ENCODE data around the gene PAPSS1. TPM values are rescaled to one million over a fixed set of nuclear protein-coding genes. Genes with fewer than 3 reads are reported as not detected.
"Not testable (repeated sequence)": the region's sequence is repeated elsewhere in the genome, so short reads cannot be mapped to it uniquely, and the experiment has no call there.

PAPSS1 gene
- total RNA-seq, 4 donors from 2014 or later = 22.7 to 35.3 (median 29.6) TPM

- Histone ChIP-seq H3K27ac (no peak overlapping the region), H3K9me3 (no peaks in the 10 kb centered on the region), H3K36me3 (no peaks in the 10 kb centered on the region), H3K4me3 (replicated peaks in 1 of 3) (no peak overlapping the region), H3K4me1 (peaks cover 0 to 3% of the 10 kb centered on the region in 2 donors), H3K27me3 (no peaks in the 10 kb centered on the region)
- no peak for TF ChIP-seq POLR2A (IDR thresholded peaks at IDR 0.05)
- TF ChIP-seq, protein P1, sequence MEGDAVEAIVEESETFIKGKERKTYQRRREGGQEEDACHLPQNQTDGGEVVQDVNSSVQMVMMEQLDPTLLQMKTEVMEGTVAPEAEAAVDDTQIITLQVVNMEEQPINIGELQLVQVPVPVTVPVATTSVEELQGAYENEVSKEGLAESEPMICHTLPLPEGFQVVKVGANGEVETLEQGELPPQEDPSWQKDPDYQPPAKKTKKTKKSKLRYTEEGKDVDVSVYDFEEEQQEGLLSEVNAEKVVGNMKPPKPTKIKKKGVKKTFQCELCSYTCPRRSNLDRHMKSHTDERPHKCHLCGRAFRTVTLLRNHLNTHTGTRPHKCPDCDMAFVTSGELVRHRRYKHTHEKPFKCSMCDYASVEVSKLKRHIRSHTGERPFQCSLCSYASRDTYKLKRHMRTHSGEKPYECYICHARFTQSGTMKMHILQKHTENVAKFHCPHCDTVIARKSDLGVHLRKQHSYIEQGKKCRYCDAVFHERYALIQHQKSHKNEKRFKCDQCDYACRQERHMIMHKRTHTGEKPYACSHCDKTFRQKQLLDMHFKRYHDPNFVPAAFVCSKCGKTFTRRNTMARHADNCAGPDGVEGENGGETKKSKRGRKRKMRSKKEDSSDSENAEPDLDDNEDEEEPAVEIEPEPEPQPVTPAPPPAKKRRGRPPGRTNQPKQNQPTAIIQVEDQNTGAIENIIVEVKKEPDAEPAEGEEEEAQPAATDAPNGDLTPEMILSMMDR (IDR thresholded peaks at IDR 0.05) = no peak
- no peak for DNase-seq
- intact Hi-C loops (cut with DNase I) = no loop called here
- 69 to 70% methylated on average over 4 of the region's 4 CpGs for WGBS, 2 donors
Measured at GRCh38 chr4:107737450-107737849, 17.4 kb upstream of the PAPSS1 start.

DNA sequence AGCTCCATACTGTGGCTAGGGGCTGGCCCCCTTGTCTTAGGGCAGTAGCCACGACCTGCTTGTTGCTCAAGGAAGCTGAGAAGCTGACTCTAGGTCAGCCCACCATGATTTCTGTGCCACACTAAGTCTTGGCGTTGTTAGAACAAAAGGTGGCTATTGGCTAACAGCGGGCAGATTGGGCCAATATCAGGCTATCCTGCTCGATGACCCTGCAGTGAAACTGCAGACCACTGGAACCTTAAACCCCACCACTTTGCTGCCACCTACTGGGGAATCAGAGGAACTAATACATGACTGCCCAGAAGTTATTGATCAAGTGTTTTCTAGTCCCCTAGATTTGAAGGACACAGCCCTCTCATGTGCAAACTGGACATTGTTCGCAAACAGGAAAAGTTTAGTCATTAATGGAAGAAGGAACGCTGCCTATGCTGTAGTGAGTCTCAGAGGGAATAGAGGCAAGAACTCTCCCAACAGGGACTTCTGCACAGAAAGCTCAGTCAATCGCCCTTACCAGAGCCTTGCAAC is 17.0 kb upstream of the PAPSS1 start:
- H3K9me3 ChIP-seq = no peaks in the 10 kb centered on the region
- TF ChIP-seq, protein P1 (IDR thresholded peaks at IDR 0.05) = peak; percentile 39 to 85 (median 64)
- TF ChIP-seq POLR2A (IDR thresholded peaks at IDR 0.05) = no peak
- no peaks in the 10 kb centered on the region for H3K27me3 ChIP-seq
- H3K4me1 ChIP-seq = peaks cover 0 to 3% of the 10 kb centered on the region in 2 donors
- DNase-seq = peak; percentile 10 to 16
- H3K4me3 ChIP-seq (replicated peaks in 1 of 3) = no peak overlapping the region
- H3K36me3 ChIP-seq = no peaks in the 10 kb centered on the region
- no peak overlapping the region for H3K27ac ChIP-seq
- intact Hi-C loops (cut with DNase I) = no loop called here
- 72 to 76% methylated on average over 6 to 7 of the region's 7 CpGs for WGBS, 2 donors

DNA sequence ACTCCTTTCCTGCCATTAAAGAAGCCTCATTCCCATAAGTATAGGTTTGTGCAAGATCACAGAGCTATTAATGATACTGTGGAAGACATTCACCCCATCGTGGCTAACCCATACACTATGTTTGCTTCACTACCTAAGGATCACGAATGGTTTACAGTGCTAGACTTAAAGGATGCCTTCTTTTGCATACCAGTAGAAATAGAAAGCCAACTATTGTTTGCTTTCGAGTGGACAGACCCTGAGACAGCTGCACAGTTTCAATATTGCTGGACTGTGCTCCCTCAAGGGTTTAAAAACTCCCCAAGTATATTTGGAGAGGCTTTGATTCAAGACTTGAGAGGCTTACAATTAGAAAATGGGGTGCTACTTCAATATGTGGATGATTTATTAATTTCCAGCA is 16.0 kb upstream of the PAPSS1 start:
- 84 to 89% methylated on average over 3 of the region's 3 CpGs for WGBS, 2 donors
- no peak for TF ChIP-seq POLR2A (IDR thresholded peaks at IDR 0.05)
- TF ChIP-seq, protein P1 (IDR thresholded peaks at IDR 0.05) = no peak
- Histone ChIP-seq H3K36me3 (no peaks in the 10 kb centered on the region), H3K9me3 (no peaks in the 10 kb centered on the region), H3K4me1 (peaks cover 0 to 1% of the 10 kb centered on the region in 2 donors), H3K4me3 (replicated peaks in 1 of 3) (no peak overlapping the region), H3K27me3 (no peaks in the 10 kb centered on the region), H3K27ac (no peak overlapping the region)
- intact Hi-C loops (cut with DNase I) = no loop called here
- DNase-seq = no peak

DNA sequence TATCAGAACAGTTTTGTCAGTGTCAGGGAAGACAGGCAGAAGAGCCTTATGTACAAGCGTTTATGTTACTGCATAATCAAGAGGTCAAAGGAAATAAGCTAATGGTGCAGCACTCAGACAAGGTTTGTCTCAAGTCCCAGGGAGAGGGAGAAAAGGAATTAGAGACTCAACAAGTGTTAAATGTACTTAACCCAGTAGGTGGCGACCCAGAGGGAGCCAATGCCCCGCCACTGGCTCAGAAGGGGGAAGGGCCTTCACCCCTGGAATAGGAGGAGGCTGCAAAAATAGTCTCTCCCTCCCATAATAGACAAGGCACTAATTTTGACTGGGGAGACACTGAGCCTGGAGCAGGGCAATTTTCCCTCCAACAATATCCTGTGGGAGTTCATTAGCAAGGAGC is 14.1 kb upstream of the PAPSS1 start:
- no peaks in the 10 kb centered on the region for H3K9me3 ChIP-seq
- WGBS, 2 donors = 33 to 41% methylated on average over 3 of the region's 3 CpGs
- no peaks in the 10 kb centered on the region for H3K36me3 ChIP-seq
- H3K4me1 ChIP-seq = no peaks in the 10 kb centered on the region
- DNase-seq = no peak
- no peak overlapping the region for H3K4me3 ChIP-seq (replicated peaks in 1 of 3)
- intact Hi-C loops (cut with DNase I) = no loop called here
- TF ChIP-seq, protein P1 (IDR thresholded peaks at IDR 0.05) = peak in 1 of 6 experiments; percentile 12
- no peak for TF ChIP-seq POLR2A (IDR thresholded peaks at IDR 0.05)
- no peaks in the 10 kb centered on the region for H3K27me3 ChIP-seq
- no peak overlapping the region for H3K27ac ChIP-seq

- no peak overlapping the region for H3K27ac ChIP-seq
- no peaks in the 10 kb centered on the region for H3K27me3 ChIP-seq
- 54 to 70% methylated on average over 7 of the region's 7 CpGs for WGBS, 2 donors
- no peaks in the 10 kb centered on the region for H3K9me3 ChIP-seq
- H3K4me1 ChIP-seq = no peaks in the 10 kb centered on the region
- intact Hi-C loops (cut with DNase I) = no loop called here
- no peak overlapping the region for H3K4me3 ChIP-seq (replicated peaks in 1 of 3)
- H3K36me3 ChIP-seq = no peaks in the 10 kb centered on the region
- TF ChIP-seq, protein P1 (IDR thresholded peaks at IDR 0.05) = no peak
- no peak for TF ChIP-seq POLR2A (IDR thresholded peaks at IDR 0.05)
- no peak for DNase-seq
Measured at GRCh38 chr4:107733431-107733925, 13.4 kb upstream of the PAPSS1 start.

- WGBS, 2 donors = 59 to 65% methylated on average over 4 of the region's 4 CpGs
- H3K4me3 ChIP-seq (replicated peaks in 1 of 3); H3K27me3 ChIP-seq; intact Hi-C loops (cut with DNase I); DNase-seq; H3K27ac ChIP-seq; H3K4me1 ChIP-seq; H3K36me3 ChIP-seq; H3K9me3 ChIP-seq: not testable (repeated sequence)
Measured at GRCh38 chr4:107729050-107729449, 9.0 kb upstream of the PAPSS1 start.

DNA sequence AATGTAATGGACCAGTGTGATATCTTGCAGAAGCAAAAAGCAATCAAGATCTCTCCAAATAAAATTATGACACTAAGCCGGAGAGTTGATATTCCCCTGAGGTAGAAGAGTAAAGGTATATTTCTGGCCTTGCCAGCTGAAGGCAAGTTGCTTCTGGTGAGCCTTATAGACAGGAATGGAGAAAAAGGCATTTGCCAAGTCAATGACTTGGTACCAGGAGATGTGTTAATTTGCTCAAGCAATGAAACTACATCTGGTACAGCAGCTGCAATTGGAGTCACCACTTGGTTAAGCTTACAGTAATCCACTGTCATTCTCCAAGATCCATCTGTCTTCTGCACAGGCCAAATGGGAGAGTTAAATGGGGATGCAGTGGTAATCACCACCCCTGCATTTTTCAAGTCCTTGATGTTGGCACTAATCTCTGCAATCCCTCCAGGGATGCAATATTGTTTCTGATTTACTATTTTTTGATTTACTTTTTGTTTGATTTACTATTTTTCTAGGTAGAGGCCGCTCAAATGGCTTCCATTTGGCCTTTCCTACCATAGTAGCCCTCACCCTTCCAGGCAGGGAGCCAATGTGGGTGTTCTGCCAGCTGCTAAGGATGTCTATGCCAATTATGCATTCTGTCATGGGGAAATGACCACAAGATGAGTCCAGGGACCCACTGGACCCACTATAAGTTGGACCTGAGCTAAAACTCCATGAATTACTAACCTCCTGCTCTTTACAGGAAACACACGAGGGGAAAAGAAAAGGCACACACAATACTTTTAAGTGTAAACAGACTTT is 6.3 kb upstream of the PAPSS1 start:
- H3K27me3 ChIP-seq; H3K4me1 ChIP-seq; intact Hi-C loops (cut with DNase I); H3K9me3 ChIP-seq; H3K36me3 ChIP-seq; H3K4me3 ChIP-seq (replicated peaks in 1 of 3); H3K27ac ChIP-seq: not testable (repeated sequence)
- DNase-seq = peak; percentile 32 to 56
- WGBS, 2 donors = 80 to 82% methylated on average over 3 of the region's 3 CpGs

Data from thyroid gland (tissue), 4 donors.